Colon (tissue), 2 donors: ENCODE data around the gene TMEM240.
"Not testable (repeated sequence)": the region's sequence is repeated elsewhere in the genome, so short reads cannot be mapped to it uniquely, and the experiment has no call there.

Experiments
- FAIRE-seq: peaks from 2 replicates; lab custom pipeline; 2012; peaks lifted over from hg19 to GRCh38; lab: Jason Lieb, UNC
- donor health status: control.
- donor health status: control.

TMEM240 gene

DNA sequence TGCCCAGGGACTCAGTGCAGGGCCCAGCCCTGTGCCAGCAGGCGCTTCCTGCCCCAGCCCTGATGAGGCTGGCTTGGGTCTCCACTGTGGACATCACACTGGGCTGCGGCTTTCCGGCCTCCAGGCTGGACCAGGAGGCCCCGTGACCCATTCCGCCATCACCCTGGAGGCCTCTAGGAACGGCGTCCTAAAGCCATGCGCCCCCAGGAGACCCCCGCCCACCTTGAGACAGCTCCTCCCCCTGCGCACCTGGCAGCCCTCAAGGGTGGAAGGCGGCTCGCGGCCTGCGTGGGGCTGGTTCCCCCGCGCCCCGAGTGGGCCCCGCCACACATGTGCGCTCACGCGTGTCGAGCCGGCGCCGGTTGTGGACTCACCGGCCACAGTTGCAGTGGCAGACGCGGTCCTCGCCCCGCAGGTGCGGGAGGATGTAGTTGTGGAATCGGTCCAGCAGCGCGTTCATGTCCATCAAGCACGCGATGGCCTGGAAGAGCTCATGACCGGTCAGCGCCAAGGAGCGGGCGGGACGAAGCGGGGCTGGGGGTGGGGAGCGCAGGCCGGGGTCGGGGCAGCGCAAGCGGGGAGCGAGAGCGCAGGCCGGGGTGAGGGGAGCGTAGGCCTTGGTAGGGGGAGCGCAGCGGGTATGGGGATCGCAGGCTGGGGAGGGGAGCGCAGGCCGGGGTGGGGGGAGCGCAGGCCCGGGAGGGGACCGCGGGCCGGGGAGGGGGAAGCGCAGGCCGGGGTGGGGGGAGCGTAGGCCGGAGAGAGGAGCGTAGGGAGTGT, 924 bp downstream of the TMEM240 start:
- FAIRE-seq = no peak

DNA sequence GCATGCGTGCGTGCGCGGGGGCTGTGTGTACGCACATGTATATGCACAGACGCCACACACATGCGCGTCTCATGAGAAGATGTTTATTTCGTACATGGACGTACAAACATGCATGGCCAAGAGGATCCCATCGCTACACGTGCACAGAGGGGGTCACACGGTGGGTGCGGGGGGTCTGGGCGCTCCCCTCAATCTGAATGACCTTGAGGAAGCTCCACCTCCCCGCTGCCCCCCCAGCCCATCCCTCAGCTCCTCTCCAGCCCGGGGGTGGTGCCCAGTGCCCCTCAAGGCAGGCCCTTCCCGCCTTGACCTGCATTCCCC, 1.5 kb downstream of the TMEM240 start:
- FAIRE-seq = no peak

DNA sequence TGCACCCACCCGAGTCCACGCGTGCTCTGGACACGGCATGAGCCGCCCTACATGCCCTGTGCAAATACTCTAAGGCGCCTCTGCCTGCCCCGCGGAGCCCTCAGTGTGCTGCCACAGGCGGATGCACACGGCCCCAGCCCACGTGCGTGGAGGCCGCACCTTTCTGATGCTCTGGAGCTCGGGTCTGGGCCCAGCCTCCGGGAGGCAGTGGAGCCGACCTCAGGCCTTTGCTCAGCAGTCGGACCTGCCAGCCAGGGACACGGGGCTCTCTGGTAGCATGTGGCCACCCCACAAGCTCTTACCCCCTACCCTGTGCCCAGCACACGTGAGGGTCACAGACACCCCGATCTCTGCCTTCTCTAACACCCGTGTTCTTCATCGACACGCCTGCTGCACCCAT, 2.1 kb downstream of the TMEM240 start:
- FAIRE-seq = no peak

DNA sequence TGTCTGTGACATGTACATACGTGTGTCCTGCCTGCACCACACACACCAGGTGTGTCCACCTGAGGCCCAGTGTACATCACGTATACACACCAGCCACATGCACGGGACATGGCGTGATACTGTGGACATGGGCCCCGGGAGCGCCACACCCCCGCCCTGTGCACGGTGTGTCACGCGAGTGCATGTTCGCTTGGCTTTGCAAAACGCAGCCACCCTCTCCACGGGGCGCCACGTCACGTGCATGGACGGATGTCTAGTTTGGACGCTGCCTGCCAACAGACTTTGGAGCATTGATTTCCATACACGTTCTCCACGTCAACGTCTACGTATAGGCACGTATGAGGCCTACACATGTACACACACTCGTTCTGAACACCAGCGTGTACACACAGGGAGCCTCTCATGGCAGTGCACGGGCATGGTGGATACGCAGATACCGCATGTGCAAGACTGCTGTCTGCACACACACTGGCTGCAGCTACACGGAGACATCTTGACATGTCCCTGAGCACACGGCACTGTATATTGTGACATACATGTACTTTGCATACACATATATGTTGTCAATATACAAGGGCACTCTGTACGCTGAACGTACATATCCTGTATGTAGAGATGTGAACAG, 2.7 kb downstream of the TMEM240 start:
- no peak for FAIRE-seq

DNA sequence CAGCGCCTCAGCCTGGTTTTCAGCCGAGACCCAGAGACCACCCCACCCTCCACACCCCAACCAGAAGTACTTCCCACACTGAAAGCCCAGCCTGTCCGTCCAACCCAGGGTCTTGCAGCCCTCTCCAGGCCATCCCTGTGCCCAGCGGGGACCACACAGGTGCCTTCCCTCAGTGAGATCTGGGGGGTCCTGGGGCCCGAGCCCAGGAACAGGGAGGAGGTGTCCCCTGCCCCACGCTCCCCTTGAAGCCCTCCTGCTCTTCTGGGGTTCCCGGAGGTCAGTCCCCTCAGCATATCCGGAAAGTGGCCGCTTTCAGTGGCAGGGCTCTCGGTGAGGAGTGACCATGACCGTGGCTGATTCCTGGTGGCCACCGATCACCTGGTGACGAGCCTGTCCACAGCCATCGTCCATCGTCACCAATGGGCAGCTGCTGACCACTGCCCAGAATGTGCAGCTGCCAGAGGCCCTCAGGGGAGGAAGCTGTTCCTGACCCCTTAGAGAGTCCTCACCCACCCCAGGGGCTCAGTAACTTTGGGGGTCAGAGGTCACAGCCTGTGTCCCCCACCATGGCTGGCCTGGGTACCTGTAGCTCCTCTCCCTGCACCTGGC, 3.4 kb downstream of the TMEM240 start:
- FAIRE-seq = no peak

DNA sequence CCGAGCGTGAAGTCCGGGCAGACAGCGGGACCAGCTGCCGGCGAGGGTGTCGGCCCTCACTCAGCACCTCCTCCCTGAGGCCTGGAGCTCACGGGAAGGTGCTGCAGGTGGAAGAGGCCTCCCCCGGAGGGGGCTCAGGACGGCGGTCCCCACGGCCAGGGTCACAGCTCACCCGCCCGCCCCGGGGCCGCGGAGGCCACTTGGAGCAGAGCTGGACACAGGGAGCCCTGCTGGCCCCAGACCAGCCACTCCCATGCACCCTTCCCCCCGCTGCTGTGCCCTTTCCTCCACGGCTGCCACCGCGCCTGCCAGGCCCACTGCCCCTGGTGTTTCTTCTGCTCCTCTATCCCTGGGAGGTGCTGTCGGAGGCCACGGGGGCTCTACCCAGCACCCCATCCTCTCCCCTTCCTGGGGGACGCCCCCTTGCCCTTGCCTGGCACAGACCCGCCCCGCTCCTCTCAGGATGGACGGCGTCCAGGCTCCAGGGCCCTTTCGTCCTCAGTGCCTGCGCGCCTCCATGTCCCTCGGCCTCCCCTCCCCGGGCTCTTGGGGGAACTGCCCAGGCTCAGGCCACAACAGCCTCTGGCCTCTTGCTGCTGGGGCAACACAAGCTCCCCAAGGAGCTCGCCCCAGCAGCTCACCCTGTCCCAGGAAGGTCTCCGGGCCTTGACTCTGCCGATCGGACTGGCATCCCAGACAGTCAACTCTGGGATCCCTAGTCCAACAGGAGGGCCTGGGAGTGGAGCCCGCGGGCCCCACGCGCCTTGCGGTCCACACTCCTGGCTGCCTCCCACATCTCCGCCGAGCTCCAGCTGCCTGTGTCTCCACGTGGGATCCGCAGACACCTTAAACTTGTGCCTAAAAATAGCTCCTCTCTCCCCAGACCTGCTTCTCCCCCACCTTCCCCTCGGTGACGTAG, 4.1 kb downstream of the TMEM240 start:
- FAIRE-seq = no peak

DNA sequence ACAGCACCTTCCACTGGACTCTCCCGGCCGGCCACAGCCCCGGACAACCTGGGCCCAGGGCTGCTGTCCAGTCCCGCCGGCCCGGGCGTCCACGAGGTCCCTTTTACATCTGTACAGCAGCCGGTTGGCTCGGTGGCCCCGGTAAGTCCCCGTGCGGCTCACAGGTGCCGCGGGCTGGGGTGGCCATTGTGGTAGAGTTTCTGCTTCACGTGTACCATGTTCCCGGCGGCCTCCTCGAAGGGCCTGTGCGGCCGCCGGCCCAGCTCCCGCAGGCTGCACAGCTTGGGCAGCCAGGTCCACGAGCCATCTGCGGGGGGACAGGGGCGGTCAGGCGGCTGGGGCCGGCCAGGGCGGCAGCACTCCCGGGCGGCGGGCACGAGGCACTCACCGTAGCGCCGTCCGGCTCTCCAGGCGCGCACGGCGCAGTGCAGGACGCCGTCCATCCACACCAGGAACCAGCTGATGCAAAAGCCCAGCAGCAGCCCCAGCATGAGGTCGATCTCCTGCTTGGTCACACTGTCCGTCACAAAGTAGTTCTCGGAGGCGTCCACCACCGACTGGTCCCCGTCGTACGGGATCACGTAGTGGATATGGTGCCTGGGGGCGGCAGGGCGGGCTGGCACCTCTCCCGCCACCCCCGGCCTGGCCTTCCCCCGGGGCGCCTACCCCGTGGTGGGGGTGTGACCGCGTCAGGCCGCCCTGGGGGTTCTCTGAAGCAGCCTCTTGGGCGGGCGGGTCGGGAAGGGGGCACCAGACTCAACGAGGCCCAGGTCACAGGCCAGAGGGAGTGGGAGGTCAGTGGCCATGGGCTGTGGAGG, 5.0 kb downstream of the TMEM240 start:
- FAIRE-seq = no peak

DNA sequence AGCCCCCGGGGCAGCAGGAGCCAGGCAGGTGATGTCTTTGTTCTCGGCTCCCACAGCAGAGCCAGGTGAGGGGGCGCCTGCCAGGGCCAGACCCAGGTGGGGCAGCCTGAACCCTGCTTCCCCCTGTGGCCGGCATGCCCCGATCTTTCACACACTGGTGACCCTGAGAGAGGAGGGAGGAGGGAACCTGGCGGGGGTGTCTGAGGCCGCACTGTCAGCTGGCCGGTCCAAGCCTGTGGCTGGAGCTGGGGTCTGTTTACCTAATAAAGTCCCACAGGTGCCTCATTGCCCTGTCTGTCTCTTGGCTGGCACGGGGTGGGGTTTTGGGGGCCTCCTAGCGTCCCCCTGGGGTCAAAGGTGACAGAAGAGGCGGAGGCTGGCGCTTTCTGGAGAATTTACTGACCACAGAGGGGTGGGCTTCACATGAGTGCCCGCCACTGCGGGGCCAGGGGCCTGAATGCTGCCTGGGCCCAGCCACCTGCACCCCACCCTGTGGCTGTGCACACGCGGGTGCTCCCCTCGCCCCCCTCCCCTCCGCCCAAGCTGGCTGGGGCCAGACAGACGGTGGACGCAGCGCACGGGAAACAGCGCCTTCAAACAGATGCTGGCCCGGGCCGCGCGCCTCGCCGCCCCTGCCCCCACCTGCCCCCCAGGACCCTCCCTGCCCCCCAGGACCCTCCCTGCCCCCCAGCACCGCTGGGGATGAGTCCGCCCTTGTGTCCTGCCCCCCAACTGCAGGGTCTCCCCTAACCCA, 5.8 kb downstream of the TMEM240 start:
- FAIRE-seq = no peak

DNA sequence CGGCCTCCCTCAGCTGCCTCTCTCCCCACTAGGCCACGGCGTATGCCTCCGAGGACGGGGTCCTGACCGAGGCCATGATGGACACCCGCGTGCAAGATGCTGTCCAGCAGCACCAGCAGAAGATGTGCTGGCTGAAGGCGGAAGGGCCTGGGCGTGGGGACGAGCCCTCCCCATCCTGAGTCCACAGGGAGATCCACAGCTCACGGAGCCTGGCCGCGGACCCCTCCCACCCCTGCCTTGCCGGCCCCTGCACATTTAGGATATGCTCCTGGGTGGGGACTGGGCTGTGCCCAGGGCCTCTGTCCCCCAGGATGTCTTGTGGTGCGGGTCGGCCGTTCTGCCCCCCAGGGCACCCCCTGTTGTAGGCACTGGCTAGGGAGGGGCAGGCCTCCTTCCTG, 6.5 kb downstream of the TMEM240 start:
- not testable (repeated sequence) for FAIRE-seq

DNA sequence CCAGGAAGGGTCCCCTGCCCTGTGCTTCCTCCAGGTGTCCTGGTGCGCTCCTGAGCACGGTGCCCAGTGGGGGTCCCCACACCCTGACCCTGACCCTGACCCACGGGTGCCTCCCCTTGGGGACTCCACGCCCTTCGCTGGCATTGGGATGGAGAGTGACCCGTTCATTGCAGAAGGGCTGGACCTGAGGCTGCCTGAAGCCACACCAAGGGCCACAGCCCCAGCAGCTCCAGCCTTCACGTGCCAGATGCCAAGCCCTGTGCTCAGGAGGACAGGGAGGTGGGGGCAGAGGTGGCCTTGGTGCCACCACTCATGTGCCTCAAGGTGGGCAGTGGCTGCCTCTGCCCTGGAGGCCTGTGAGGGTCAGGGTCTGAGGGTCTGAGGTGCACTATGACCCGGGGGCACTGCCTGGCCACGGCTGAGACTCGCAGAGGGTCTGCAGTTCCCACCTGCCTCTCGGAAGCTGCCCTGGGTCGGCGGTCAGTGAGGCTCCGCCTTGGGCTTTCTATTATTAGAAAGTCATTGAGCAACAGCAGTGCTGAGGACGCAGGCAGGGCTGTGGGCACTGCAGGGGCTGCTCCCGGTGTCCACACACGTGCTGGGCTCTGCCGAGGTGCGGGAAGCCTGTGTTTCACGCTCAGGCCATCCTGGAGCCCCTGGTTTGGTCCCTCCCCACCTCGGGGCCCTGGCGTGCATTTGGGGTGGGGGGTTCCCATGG, 7.1 kb downstream of the TMEM240 start:
- FAIRE-seq = not testable (repeated sequence)

DNA sequence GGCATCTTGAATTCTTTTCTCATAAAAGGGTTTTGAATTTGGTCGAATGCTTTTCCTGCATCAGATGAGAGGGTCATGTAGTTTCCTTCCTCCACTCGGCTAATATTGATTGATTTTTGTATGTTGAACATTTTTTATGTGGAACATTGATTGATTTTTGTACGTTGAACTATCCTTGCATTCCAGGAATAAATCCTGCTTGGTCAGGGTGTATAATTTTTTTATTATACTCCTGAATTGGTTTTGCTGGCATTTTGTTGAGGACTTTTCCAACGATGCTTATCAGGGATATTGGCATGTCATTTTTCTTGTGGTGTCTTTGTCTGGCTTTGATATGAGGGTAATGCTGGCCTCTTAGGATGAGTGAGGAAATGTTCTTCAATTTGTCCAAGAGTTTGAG, 8.5 kb downstream of the TMEM240 start:
- no peak for FAIRE-seq

DNA sequence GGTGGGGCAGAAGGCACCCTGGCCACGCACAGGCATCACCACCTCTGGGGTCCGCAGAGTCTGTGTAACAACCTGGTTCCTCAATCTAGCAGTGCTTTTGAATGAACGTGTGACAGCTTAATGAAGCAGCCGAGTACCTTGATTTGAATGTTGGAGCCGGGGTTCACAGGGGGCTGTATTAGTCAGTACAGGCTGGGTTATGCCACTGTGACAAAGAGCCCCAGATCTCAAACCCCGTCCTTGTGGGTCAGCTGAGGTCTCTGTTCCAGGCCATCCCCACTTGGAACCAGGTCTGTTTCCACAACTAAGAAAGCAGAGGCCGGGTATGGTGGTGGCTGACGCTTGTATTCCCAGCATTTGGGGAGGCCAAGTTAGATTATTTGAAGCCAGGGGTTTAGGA, 10.5 kb downstream of the TMEM240 start:
- FAIRE-seq = no peak

DNA sequence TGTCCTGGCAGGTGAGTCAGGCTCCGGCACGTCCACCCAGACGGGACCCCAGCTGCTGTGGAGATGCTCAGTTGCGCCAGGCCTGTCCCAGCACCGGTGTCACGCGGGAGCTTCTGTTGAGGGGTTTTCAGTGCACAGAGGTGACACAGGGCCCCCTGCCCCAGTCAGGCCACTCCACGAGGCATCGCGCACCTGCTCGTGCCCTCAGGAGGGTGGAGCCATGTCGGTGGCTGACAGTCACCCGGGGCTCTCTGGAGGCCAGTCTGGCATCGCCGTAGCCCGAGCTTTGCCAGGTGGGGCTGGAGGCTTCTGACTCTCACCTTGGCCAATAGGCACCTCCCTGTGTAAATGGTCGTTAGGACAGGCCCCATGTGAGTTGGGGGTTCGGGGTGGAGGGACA, 11.1 kb downstream of the TMEM240 start:
- no peak for FAIRE-seq

DNA sequence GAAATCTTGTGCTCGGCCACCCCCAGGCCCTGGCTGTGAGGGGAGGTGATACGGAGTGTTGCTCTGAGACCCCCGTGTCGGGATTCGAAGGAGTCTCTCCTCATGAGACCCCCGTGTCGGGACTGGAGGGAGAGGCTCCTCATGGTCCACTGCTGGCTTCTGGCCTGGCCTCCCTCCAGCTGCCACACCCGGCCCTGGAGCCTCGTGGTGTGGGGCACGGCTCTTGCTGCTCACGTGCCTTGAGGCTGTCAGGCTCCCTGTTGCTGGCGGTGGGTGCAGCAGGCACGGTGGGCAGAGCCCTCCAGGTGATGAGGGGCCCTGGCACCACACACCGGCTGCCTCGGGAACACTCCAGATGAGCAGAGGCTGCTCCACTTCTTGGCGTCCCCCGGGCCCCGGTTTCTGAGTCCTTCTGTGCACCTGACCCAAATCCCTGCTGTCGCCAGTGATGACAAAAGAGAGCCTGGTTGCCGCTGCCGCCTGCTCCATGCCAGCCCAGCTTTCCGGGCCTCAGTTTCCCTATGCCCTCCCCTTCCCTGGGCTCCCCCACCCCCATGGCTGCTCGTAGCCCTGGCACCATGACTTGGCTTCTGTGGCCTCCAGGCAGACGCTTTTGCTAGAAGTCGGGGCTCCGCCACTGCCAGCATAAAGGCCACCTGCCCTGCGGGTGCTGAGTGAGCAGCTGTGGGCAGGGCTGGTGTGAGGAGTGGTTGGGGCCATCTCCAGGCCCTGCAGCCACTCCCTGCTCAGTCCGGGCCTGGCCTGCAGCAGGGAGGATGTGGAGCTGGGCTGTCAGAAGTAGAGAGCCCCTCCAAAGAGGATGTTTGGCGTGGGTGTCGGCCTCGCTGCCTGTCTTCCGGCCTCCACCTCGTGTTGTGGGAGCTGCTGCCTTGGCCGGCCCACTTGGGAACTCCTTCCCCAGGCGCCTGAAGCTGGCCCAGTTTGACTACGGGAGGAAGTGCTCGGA, 11.8 kb downstream of the TMEM240 start:
- FAIRE-seq = no peak

DNA sequence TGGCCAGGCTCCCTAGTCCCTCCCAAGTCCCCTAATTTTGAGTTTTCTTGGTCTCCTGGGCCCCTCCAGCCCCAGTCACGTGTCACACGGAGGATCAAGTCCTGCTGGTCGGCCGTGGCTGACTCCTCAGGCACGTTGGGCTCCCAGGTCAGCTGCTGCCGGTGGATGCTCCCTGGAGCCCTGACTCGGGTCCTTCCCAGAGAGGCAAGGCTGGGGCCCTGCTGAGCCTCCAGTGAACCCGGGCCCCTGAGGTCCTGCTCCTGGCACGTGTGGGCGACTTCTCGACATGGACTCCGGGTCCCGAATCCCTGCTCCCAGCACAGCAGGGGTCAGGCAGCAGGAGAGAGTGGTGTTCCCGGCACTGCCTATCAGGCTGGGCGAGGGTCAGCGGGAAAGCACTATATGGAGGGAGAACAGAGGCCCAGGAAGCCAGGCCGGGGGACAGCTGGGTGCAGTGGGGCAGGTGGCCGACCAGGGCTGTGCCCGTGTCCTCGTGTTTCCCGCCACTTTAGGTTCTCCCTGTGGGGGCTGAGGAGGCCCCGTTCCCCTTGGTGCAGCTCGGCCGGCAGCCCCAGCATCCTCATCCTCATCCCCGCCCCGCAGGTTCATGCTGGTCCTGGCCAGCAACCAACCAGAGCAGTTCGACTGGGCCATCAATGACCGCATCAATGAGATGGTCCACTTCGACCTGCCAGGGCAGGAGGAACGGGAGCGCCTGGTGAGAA, 13.2 kb downstream of the TMEM240 start:
- FAIRE-seq = no peak

DNA sequence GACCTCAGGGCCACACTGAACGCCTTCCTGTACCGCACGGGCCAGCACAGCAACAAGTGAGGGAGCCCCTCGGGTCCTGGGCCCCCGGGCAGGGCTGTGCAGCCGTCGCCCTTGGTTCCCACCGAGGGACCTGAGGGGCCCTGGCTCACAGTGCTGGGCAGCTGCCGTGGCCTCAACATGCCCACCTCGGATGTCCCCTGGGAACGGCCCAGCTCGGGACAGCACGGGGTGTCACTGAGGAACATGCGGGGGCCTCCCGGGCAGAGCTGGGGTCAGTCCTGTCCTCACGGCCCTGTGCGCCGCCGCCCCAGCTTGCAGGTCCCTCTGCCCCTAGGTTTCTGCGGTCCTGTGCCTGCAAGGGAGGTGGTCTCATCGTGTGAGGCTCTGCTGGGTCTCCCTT, 13.9 kb downstream of the TMEM240 start:
- FAIRE-seq = not testable (repeated sequence)

DNA sequence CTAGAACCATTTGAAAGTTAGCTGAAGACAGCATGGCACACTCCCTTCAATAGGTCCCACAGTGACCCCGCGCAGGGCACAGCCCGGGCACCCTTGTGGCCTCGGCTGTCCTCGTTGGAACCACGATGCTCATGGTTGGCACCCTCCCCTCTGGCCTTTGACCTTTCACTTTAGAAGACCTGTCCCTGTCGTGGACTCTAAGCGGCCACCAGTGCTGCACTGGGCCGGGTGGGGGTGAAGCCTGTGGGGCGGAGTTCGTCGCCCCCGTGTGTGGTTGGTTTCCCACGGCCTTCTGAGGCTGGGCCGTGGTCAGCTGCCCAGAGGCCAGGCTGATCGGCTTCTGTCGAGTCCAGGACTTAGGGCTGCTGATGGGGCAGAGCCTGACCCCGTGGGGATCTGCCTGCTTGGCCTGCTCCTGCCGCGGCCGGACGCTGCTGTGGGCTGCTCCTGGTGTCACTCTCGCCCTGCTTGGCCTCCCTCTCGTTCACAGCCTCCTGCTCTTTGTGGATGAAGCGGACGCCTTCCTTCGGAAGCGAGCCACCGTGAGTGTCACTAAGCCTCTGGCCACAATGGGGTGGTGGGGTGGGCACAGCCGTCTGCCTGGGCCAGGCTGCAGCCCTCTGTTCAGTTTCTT, 15.6 kb downstream of the TMEM240 start:
- not testable (repeated sequence) for FAIRE-seq

DNA sequence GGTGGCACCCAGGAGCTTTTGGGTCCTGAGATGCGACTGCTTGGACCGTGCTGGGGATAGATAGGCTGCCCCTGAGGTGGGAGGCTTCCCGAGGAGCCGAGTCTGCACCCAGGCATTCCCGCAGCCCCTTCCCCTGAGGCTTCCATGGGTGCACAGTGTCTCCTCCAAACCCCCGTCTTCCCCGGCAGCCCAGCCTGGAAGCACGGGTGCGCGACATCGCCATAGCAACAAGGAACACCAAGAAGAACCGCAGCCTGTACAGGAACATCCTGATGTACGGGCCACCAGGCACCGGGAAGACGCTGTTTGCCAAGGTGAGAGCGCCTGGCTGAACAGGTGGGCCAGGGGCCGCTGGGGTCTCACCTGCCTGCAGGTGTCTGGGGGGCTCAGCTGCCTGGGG, 16.8 kb downstream of the TMEM240 start:
- not testable (repeated sequence) for FAIRE-seq
